Activated T-cell treated with anti-CD3 and anti-CD28 coated beads, Interleukin-2, amount 50 U/mL, for 72 hours (primary cell): Measurements from ENCODE around the gene RALY. TPM values are rescaled to one million over a fixed set of nuclear protein-coding genes. Genes with fewer than 3 reads are reported as not detected.

Source experiments
- ATAC-seq, 2 donors: fragments of 150-1000 bp; cut with Tn5 transposase; replicated peaks in 1 of 2; 2 replicates each; pipeline ENCODE4 v1.10.0; 2021; ENCODE audit warnings: moderate library complexity in 2 of 2, mild to moderate bottlenecking in 1 of 2
- DNase-seq, 2 donors: peaks; one replicate each; pipeline ENCODE4 v3.0.0; 2021 to 2022; ENCODE audit warnings: mixed read lengths in 1 of 2
- H3K27ac Mint-ChIP-seq: one replicate; pipeline ENCODE4 v1.8.0; 2022; ENCODE audit warnings: mild to moderate bottlenecking, moderate library complexity, mixed read lengths
- H3K27me3 Mint-ChIP-seq: one replicate; pipeline ENCODE4 v1.8.0; 2022; ENCODE audit warnings: low read depth, mixed read lengths
- H3K36me3 Mint-ChIP-seq, 2 donors: one replicate each; pipeline ENCODE4 v1.8.0; 2022; ENCODE audit warnings: mixed read lengths in 2 of 2, mild to moderate bottlenecking in 1 of 2; ENCODE audit not compliant: insufficient read depth in 2 of 2
- H3K4me1 Mint-ChIP-seq: one replicate; pipeline ENCODE4 v1.8.0; 2022; ENCODE audit warnings: low read depth, mixed read lengths
- H3K4me3 Mint-ChIP-seq, 2 donors: one replicate each; pipeline ENCODE4 v1.8.0; 2022; ENCODE audit warnings: mild to moderate bottlenecking in 2 of 2, mixed read lengths in 2 of 2, moderate library complexity in 2 of 2
- H3K9me3 Mint-ChIP-seq, 2 donors: one replicate each; pipeline ENCODE4 v1.8.0; 2022; ENCODE audit warnings: mixed read lengths in 2 of 2
- total RNA-seq, 2 donors: library from RNA; stranded (reverse); gene quantifications; one replicate each; pipeline ENCODE4 v1.2.3, GENCODE V29; 2022

Gene RALY
- total RNA-seq, 2 donors from 2014 or later = 148 to 164 TPM

GRCh38 chr20:34100576-34100975, 106.9 kb downstream of the RALY start:
- H3K4me3 Mint-ChIP-seq = no peak overlapping the region
- peak overlapping the region; percentile 21 for H3K27ac Mint-ChIP-seq
- peaks cover 25 to 78% of the 10 kb centered on the region in 2 donors for H3K36me3 Mint-ChIP-seq
- H3K9me3 Mint-ChIP-seq = no peaks in the 10 kb centered on the region
- H3K27me3 Mint-ChIP-seq = no peaks in the 10 kb centered on the region
- no peak for DNase-seq
- peaks cover 53% of the 10 kb centered on the region for H3K4me1 Mint-ChIP-seq
- ATAC-seq = no peak

- peak overlapping the region; percentile 51 for H3K27ac Mint-ChIP-seq
- no peaks in the 10 kb centered on the region for H3K9me3 Mint-ChIP-seq
- peak; percentile 45 to 46 for ATAC-seq
- no peak for DNase-seq
- peaks cover 61% of the 10 kb centered on the region for H3K4me1 Mint-ChIP-seq
- peak overlapping the region in 1 of 2 donors; percentile 22 for H3K4me3 Mint-ChIP-seq
- peaks cover 23 to 70% of the 10 kb centered on the region in 2 donors for H3K36me3 Mint-ChIP-seq
- H3K27me3 Mint-ChIP-seq = no peaks in the 10 kb centered on the region
Measured at GRCh38 chr20:34102342-34102741, 108.6 kb downstream of the RALY start.

- DNase-seq (no peak), ATAC-seq (no peak)
- Mint-ChIP-seq H3K4me1 (peaks cover 76% of the 10 kb centered on the region), H3K9me3 (no peaks in the 10 kb centered on the region), H3K4me3 (peak overlapping the region in 1 of 2 donors; percentile 23), H3K27me3 (no peaks in the 10 kb centered on the region), H3K36me3 (peaks cover 24 to 72% of the 10 kb centered on the region in 2 donors), H3K27ac (peak overlapping the region; percentile 70)
Measured at GRCh38 chr20:34104059-34104458, 110.3 kb downstream of the RALY start.

- Mint-ChIP-seq H3K4me3 (peak overlapping the region; percentile 57 to 59), H3K27me3 (no peaks in the 10 kb centered on the region), H3K27ac (peak overlapping the region; percentile 90), H3K36me3 (peaks cover 28 to 75% of the 10 kb centered on the region in 2 donors), H3K9me3 (no peaks in the 10 kb centered on the region), H3K4me1 (peaks cover 89% of the 10 kb centered on the region)
- no peak for DNase-seq
- no peak for ATAC-seq
Measured at GRCh38 chr20:34105978-34106675, 112.4 kb downstream of the RALY start.

GRCh38 chr20:34108616-34109174, 115.0 kb downstream of the RALY start:
- peak overlapping the region; percentile 87 to 93 for H3K4me3 Mint-ChIP-seq
- peaks cover 76% of the 10 kb centered on the region for H3K4me1 Mint-ChIP-seq
- H3K27me3 Mint-ChIP-seq = no peaks in the 10 kb centered on the region
- DNase-seq (peak in 1 of 2 donors; percentile 25), ATAC-seq (peak; percentile 43 to 49)
- peaks cover 31 to 56% of the 10 kb centered on the region in 2 donors for H3K36me3 Mint-ChIP-seq
- H3K27ac Mint-ChIP-seq = peak overlapping the region; percentile 98
- no peaks in the 10 kb centered on the region for H3K9me3 Mint-ChIP-seq

GRCh38 chr20:34109442-34109841, 115.7 kb downstream of the RALY start:
- ATAC-seq = no peak
- Mint-ChIP-seq H3K4me1 (peaks cover 68% of the 10 kb centered on the region), H3K27ac (peak overlapping the region; percentile 98), H3K36me3 (peaks cover 26 to 49% of the 10 kb centered on the region in 2 donors), H3K27me3 (no peaks in the 10 kb centered on the region), H3K4me3 (peak overlapping the region; percentile 87 to 93), H3K9me3 (no peaks in the 10 kb centered on the region)
- DNase-seq = no peak

GRCh38 chr20:34110025-34110744, 116.5 kb downstream of the RALY start:
- H3K27me3 Mint-ChIP-seq = no peaks in the 10 kb centered on the region
- H3K4me1 Mint-ChIP-seq = peaks cover 61% of the 10 kb centered on the region
- peak overlapping the region; percentile 99 for H3K27ac Mint-ChIP-seq

GRCh38 chr20:34110745-34111641, 117.3 kb downstream of the RALY start:
- peak; percentile 24 to 31 for ATAC-seq
- Mint-ChIP-seq H3K27ac (peak overlapping the region; percentile 99), H3K36me3 (peaks cover 18 to 36% of the 10 kb centered on the region in 2 donors), H3K9me3 (no peaks in the 10 kb centered on the region), H3K27me3 (no peaks in the 10 kb centered on the region), H3K4me1 (peaks cover 53% of the 10 kb centered on the region), H3K4me3 (peak overlapping the region; percentile 93 to 97)
- DNase-seq = no peak

More at GRCh38 chr20:34110025-34110744, 116.5 kb downstream of the RALY start:
- H3K9me3 Mint-ChIP-seq = no peaks in the 10 kb centered on the region
- DNase-seq = no peak
- ATAC-seq = no peak
- peaks cover 22 to 42% of the 10 kb centered on the region in 2 donors for H3K36me3 Mint-ChIP-seq
- H3K4me3 Mint-ChIP-seq = peak overlapping the region; percentile 93 to 97

- DNase-seq (peak; percentile 95), ATAC-seq (peak; percentile 88)
- Mint-ChIP-seq H3K27ac (peak within 1 kb of the TSS; percentile 99), H3K9me3 (no peaks in the 10 kb centered on the region), H3K4me3 (peak within 1 kb of the TSS; percentile 93 to 97), H3K27me3 (no peaks in the 10 kb centered on the region), H3K36me3 (peaks cover 18 to 33% of the 10 kb centered on the region in 2 donors), H3K4me1 (peaks cover 45% of the 10 kb centered on the region)
Measured at GRCh38 chr20:34111702-34112599, 118.2 kb downstream of the RALY start, which contains the start of gene EIF2S2. Gene EIF2S2 (minus strand): TSS chr20:34112243. CDS start chr20:34112110, 133 bp downstream.

GRCh38 chr20:34112600-34113101, 118.9 kb downstream of the RALY start:
- DNase-seq = peak in 1 of 2 donors; percentile 25

GRCh38 chr20:34114809-34115208, 121.1 kb downstream of the RALY start:
- Mint-ChIP-seq H3K27ac (peak overlapping the region; percentile 30), H3K4me3 (no peak overlapping the region)

More at GRCh38 chr20:34112600-34113101, 118.9 kb downstream of the RALY start:
- Mint-ChIP-seq H3K27ac (peak overlapping the region; percentile 99), H3K27me3 (no peaks in the 10 kb centered on the region), H3K9me3 (no peaks in the 10 kb centered on the region), H3K4me1 (peaks cover 38% of the 10 kb centered on the region), H3K36me3 (peaks cover 16 to 29% of the 10 kb centered on the region in 2 donors), H3K4me3 (peak overlapping the region; percentile 93 to 97)
- no peak for ATAC-seq

More at GRCh38 chr20:34114809-34115208, 121.1 kb downstream of the RALY start:
- no peaks in the 10 kb centered on the region for H3K9me3 Mint-ChIP-seq
- DNase-seq (no peak), ATAC-seq (no peak)
- H3K36me3 Mint-ChIP-seq = peaks cover 12 to 13% of the 10 kb centered on the region in 2 donors
- no peaks in the 10 kb centered on the region for H3K27me3 Mint-ChIP-seq
- peaks cover 16% of the 10 kb centered on the region for H3K4me1 Mint-ChIP-seq
